Endothelial cell of umbilical vein (primary cell): ENCODE measurements around the gene GAA. TPM values are rescaled to one million over a fixed set of nuclear protein-coding genes. Genes with fewer than 3 reads are reported as not detected.
"Not testable (repeated sequence)": the region's sequence is repeated elsewhere in the genome, so short reads cannot be mapped to it uniquely, and the experiment has no call there.

Source experiments
- BruUV-seq: library from RNA; stranded (reverse); fragments of 400-500 nt; replicated peaks from 2 replicates; lab custom pipeline; 2021; lab: Mats Ljungman, UMichigan
- CTCF ChIA-PET: fragments of 300-600, 350-600 bp; sonication (Branson Sonifier 250); formaldehyde crosslinking; loops from one replicate; lab custom pipeline; 2021; ENCODE audit warnings: antibody characterized with exemption, inconsistent platforms; lab: Charles Lee
- POLR2A ChIA-PET: fragments of 300-600, 350-600 bp; sonication (Branson Sonifier 250); formaldehyde crosslinking; loops from one replicate; lab custom pipeline; 2021; ENCODE audit warnings: antibody characterized with exemption, inconsistent platforms; lab: Charles Lee
- DNase-seq: peaks from one replicate; pipeline ENCODE4 v3.0.0-alpha.2; 2011; ENCODE audit warnings: low read depth, low spot score
- FAIRE-seq: peaks from 2 replicates; lab custom pipeline; 2011; peaks lifted over from hg19 to GRCh38; lab: Jason Lieb, UNC
- H2AFZ ChIP-seq: 2 replicates; pipeline ENCODE4 v1.6.0; 2012; ENCODE audit warnings: low read depth, low read length, control low read depth, inconsistent platforms
- H3K27ac ChIP-seq: 2 replicates; pipeline ENCODE4 v1.5.1; 2011; ENCODE audit warnings: low read depth, mild to moderate bottlenecking, control low read depth, low read length, moderate library complexity; ENCODE audit not compliant: insufficient read depth
- H3K27me3 ChIP-seq, 2 experiments: 2 replicates each; pipeline versions ENCODE4 v1.6.0 to v1.6.1; 2011; ENCODE audit warnings: low read length in 2 of 2, mixed read lengths in 1 of 2; ENCODE audit not compliant: control insufficient read depth in 2 of 2, insufficient read depth in 2 of 2
- H3K36me3 ChIP-seq, 2 experiments: 2 replicates in 1 of 2; 3 replicates in 1 of 2; pipeline ENCODE4 v1.5.1; 2011; ENCODE audit warnings: low read length in 2 of 2, mild to moderate bottlenecking in 1 of 2, moderate library complexity in 1 of 2; ENCODE audit not compliant: control insufficient read depth in 2 of 2, insufficient read depth in 2 of 2; ENCODE audit errors: extremely low read depth in 1 of 2
- H3K4me1 ChIP-seq: 3 replicates; pipeline ENCODE4 v1.5.1; 2011; ENCODE audit warnings: mild to moderate bottlenecking, low read length; ENCODE audit not compliant: control insufficient read depth, insufficient read depth; ENCODE audit errors: extremely low read depth
- H3K4me2 ChIP-seq: 2 replicates; pipeline ENCODE4 v1.6.1; 2011; ENCODE audit warnings: low read length, control low read depth, mixed read lengths; ENCODE audit not compliant: insufficient read depth
- H3K4me3 ChIP-seq, 3 experiments: fragments of 200-600 bp in 1 of 3; sonication (generic), shearing (Covaris generic) in 1 of 3; replicated peaks in 1 of 3; 2 replicates each; pipeline ENCODE4 v1.5.1; 2011 to 2016; ENCODE audit warnings: control low read depth in 3 of 3, low read length in 3 of 3, mild to moderate bottlenecking in 2 of 3, inconsistent platforms in 1 of 3, low read depth in 1 of 3, moderate library complexity in 1 of 3; ENCODE audit not compliant: insufficient read depth in 1 of 3
- H3K79me2 ChIP-seq: 2 replicates; pipeline ENCODE4 v1.6.0; 2012; ENCODE audit warnings: low read length, inconsistent platforms; ENCODE audit not compliant: control insufficient read depth, insufficient read depth
- H3K9ac ChIP-seq: replicated peaks from 2 replicates; pipeline ENCODE3; 2011; ENCODE audit warnings: low read length, control low read depth; ENCODE audit not compliant: insufficient read depth; ENCODE audit errors: extremely low read depth
- H3K9me1 ChIP-seq: replicated peaks from 3 replicates; pipeline ENCODE4 v1.6.0; 2011; ENCODE audit warnings: mild to moderate bottlenecking, low read length; ENCODE audit not compliant: control insufficient read depth, insufficient read depth; ENCODE audit errors: extremely low read depth
- H3K9me3 ChIP-seq: replicated peaks from 2 replicates; pipeline ENCODE4 v1.5.1; 2012; ENCODE audit warnings: low read length, inconsistent platforms; ENCODE audit not compliant: control insufficient read depth, insufficient read depth
- H4K20me1 ChIP-seq: replicated peaks from 2 replicates; pipeline ENCODE3; 2011; ENCODE audit warnings: mild to moderate bottlenecking, low read length; ENCODE audit not compliant: control insufficient read depth, insufficient read depth; ENCODE audit errors: extremely low read depth
- EZH2 ChIP-seq: IDR thresholded peaks from 2 replicates; pipeline ENCODE4 v1.6.1; 2012; ENCODE audit warnings: borderline replicate concordance, low read depth, mild to moderate bottlenecking, moderate library complexity, low read length, inconsistent platforms; ENCODE audit not compliant: severe bottlenecking
- FOS ChIP-seq: IDR thresholded peaks from 2 replicates; pipeline ENCODE4 v1.6.1; 2011; ENCODE audit warnings: mild to moderate bottlenecking, low read length, moderate library complexity, borderline replicate concordance; ENCODE audit not compliant: insufficient read depth
- GATA2 ChIP-seq: IDR thresholded peaks from 2 replicates; pipeline ENCODE4 v1.7.0; 2011; ENCODE audit warnings: low read depth, mild to moderate bottlenecking, moderate library complexity, mixed read lengths, low read length; ENCODE audit not compliant: insufficient read length, insufficient read depth
- JUN ChIP-seq: IDR thresholded peaks from 2 replicates; pipeline ENCODE4 v1.6.1; 2011; ENCODE audit warnings: borderline replicate concordance, low read depth; ENCODE audit not compliant: insufficient read length, insufficient read depth
- MAX ChIP-seq: IDR thresholded peaks from 2 replicates; pipeline ENCODE4 v1.6.1; 2011; ENCODE audit not compliant: insufficient read depth, insufficient read length
- MYC ChIP-seq: IDR thresholded peaks from one replicate; pipeline ENCODE4 v1.6.1; 2011; ENCODE audit warnings: mild to moderate bottlenecking, low read depth, low read length
- POLR2A ChIP-seq: IDR thresholded peaks from 2 replicates; pipeline ENCODE4 v1.6.1; 2012; ENCODE audit warnings: low read depth, mild to moderate bottlenecking, control low read depth, low read length
- POLR2AphosphoS5 ChIP-seq: IDR thresholded peaks from 2 replicates; pipeline ENCODE4 v1.6.1; 2012; ENCODE audit warnings: low read depth, mild to moderate bottlenecking, control low read depth, low read length, moderate library complexity; ENCODE audit not compliant: insufficient read depth
- dilution Hi-C: fragments of 300-500 bp; cut with MboI; formaldehyde crosslinking; loops from one replicate; pipeline ENCODE4 v1.15.0; 2019; ENCODE audit warnings: low sequenced_read_pairs; ENCODE audit not compliant: extremely low pct_ligation_motif_present
- intact Hi-C: fragments of 100-400 bp; cut with micrococcal nuclease; formaldehyde crosslinking; loops from one replicate; pipeline ENCODE4 v1.10.0; 2022
- polyA plus RNA-seq, 4 experiments: library from polyadenylated mRNA; depleted of rRNA in 3 of 4; stranded (reverse) in 3 of 4; unstranded in 1 of 4; fragments of >200 nt; gene quantifications; 2 replicates each; pipeline versions ENCODE4 v1.2.1 to v1.2.3, GENCODE V29; 2011 to 2012; ENCODE audit warnings: missing spikeins in 1 of 4
- total RNA-seq: library from RNA; stranded (reverse); gene quantifications from 2 replicates; pipeline ENCODE4 v1.2.3, GENCODE V29; 2021
- TF ChIP-seq, protein P1 (sequence below), 2 donors: IDR thresholded peaks; 1 replicate in 1 of 2; 2 replicates in 1 of 2; pipeline ENCODE4 v1.5.1; 2011; ENCODE audit warnings: low read length in 2 of 2, mild to moderate bottlenecking in 2 of 2, moderate library complexity in 2 of 2, control low read depth in 1 of 2, inconsistent platforms in 1 of 2, low read depth in 1 of 2; ENCODE audit not compliant: insufficient read depth in 1 of 2; ENCODE audit errors: extremely low read depth in 1 of 2

The GAA gene
- total and polyA plus RNA-seq, 2 donors (not counting 3 experiments of a cell fraction or from before 2014, with no cell fraction given), result 26.3 to 49.7 TPM

GRCh38 chr17:80089762-80090161 lies 11.6 kb upstream of the GAA start:
- TF ChIP-seq FOS (no peak), POLR2AphosphoS5 (no peak), JUN (no peak), GATA2 (no peak), POLR2A (no peak), MYC (no peak), MAX (no peak), EZH2 (no peak)
- TF ChIP-seq, protein P1, sequence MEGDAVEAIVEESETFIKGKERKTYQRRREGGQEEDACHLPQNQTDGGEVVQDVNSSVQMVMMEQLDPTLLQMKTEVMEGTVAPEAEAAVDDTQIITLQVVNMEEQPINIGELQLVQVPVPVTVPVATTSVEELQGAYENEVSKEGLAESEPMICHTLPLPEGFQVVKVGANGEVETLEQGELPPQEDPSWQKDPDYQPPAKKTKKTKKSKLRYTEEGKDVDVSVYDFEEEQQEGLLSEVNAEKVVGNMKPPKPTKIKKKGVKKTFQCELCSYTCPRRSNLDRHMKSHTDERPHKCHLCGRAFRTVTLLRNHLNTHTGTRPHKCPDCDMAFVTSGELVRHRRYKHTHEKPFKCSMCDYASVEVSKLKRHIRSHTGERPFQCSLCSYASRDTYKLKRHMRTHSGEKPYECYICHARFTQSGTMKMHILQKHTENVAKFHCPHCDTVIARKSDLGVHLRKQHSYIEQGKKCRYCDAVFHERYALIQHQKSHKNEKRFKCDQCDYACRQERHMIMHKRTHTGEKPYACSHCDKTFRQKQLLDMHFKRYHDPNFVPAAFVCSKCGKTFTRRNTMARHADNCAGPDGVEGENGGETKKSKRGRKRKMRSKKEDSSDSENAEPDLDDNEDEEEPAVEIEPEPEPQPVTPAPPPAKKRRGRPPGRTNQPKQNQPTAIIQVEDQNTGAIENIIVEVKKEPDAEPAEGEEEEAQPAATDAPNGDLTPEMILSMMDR (IDR thresholded peaks at IDR 0.05; ENCODE audit: extremely low read depth in 1 of 2, insufficient read depth in 1 of 2, low read depth in 1 of 2, low read length in 2 of 2), result no peak
- Histone ChIP-seq H3K27ac (no peak overlapping the region), H3K27me3 (no peaks in the 10 kb centered on the region), H2AFZ (no peak overlapping the region), H3K36me3 (no peaks in the 10 kb centered on the region), H4K20me1 (no peaks in the 10 kb centered on the region), H3K4me1 (no peaks in the 10 kb centered on the region), H3K9me3 (no peaks in the 10 kb centered on the region), H3K9ac (no peak overlapping the region), H3K9me1 (no peaks in the 10 kb centered on the region), H3K79me2 (no peaks in the 10 kb centered on the region), H3K4me3 (no peak overlapping the region), H3K4me2 (no peak overlapping the region)
- intact Hi-C loops, result no loop called here
- ChIA-PET POLR2A (no interaction called here), CTCF (interaction anchor here (1.4 kb wide), 1 partner anchor 12 kb away, joined by 15 read pairs; the partner anchor contains the start of gene GAA)
- dilution Hi-C loops, result no loop called here
- DNase-seq, result no peak
- no peak for FAIRE-seq
- BruUV-seq, result no TSS peak

GRCh38 chr17:80090164-80090563 lies 11.2 kb upstream of the GAA start:
- H3K79me2 ChIP-seq, H3K36me3 ChIP-seq, H3K27me3 ChIP-seq, POLR2A ChIA-PET, H2AFZ ChIP-seq, dilution Hi-C loops, FAIRE-seq, DNase-seq, H3K9me1 ChIP-seq, H3K9me3 ChIP-seq, H4K20me1 ChIP-seq, BruUV-seq, H3K9ac ChIP-seq, H3K4me3 ChIP-seq, H3K4me2 ChIP-seq, H3K27ac ChIP-seq, H3K4me1 ChIP-seq, intact Hi-C loops: not testable (repeated sequence)
- CTCF ChIA-PET, result interaction anchor here (3.8 kb wide), 1 partner anchor 11 kb away, joined by 23 read pairs; the partner anchor contains the start of gene GAA
